GM06990 (cell line): ENCODE results near the gene ACTMAP.

ENCODE experiments used
- DNase-seq: peaks from one replicate; pipeline ENCODE4 v3.0.0-alpha.2; 2011; ENCODE audit not compliant: insufficient read length; ENCODE audit errors: extremely low read depth
- H3K27me3 ChIP-seq: replicated peaks from 2 replicates; pipeline ENCODE4 v1.6.0; 2011; ENCODE audit warnings: low read length; ENCODE audit not compliant: control insufficient read depth, insufficient read depth
- H3K36me3 ChIP-seq: 2 replicates; pipeline ENCODE4 v1.5.1; 2011; ENCODE audit warnings: low read length; ENCODE audit not compliant: control insufficient read depth, insufficient read depth
- H3K4me3 ChIP-seq: replicated peaks from 2 replicates; pipeline ENCODE4 v1.5.1; 2011; ENCODE audit warnings: low read depth, mild to moderate bottlenecking, control low read depth, low read length
- CTCF ChIP-seq: IDR thresholded peaks from 2 replicates; pipeline ENCODE4 v1.5.1; 2011; ENCODE audit warnings: low read length, control low read depth, mild to moderate bottlenecking, inconsistent platforms; ENCODE audit not compliant: insufficient read depth, poor library complexity, severe bottlenecking

Gene ACTMAP

DNA sequence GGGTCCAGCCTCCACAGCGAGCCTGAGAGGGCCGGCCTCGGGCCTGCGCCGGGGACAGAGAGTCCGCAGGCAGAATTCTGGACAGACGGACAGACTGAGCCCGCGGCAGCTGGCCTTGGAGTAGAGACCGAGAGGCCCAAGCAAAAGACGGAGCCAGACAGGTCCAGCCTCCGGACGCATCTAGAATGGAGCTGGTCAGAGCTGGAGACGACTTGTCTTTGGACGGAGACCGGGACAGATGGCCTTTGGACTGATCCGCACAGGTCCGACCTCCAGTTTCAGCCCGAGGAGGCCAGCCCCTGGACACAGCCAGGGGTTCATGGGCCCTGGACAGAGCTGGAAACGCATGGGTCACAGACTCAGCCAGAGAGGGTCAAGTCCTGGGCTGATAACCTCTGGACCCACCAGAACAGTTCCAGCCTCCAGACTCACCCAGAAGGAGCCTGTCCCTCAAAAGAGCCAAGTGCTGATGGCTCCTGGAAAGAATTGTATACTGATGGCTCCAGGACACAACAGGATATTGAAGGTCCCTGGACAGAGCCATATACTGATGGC is 32.9 kb downstream of the ACTMAP start:
- Histone ChIP-seq H3K4me3 (peak overlapping the region; percentile 82), H3K36me3 (no peaks in the 10 kb centered on the region; the same call in none of the 2 replicates), H3K27me3 (no peaks in the 10 kb centered on the region)
- TF ChIP-seq CTCF, result no peak
- no peak for DNase-seq

DNA sequence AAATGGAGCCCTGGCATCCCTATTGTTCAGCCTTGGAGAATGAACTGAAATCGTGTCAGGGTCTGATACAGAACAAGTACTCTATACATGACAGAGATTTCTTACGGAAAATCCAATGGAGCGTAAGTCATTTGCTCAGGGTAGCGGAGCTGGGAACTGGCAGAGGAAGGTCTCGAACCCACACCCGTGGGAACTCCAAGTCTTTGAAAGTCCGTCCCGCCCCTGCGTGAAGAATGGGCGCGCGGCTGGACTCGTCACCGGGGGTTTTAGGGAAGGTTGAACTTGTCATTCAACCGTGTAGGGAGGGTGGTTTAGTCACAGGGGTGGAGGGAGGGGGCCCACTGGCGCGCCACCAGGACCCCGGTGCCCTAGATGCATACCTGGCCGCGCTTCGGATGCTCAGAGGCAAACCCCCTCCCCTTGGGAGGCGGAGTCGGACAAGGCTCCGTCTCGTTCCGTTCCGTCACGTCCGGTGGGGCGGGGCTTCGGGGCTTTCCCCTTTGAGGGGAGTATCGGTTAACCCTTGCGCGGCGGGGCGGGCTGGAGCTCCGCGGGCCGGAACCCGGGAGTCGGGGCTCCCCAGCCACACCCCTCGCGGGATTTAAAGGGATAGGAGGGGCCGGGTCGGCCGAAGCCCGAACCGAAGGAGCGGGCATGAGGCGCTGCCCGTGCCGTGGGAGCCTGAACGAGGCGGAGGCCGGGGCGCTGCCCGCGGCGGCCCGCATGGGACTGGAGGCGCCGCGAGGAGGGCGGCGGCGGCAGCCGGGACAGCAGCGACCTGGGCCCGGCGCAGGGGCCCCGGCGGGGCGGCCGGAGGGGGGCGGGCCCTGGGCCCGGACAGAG is 33.6 kb downstream of the ACTMAP start, which contains the start of the genes COQ8B and ITPKC:
Gene COQ8B, minus strand, starts transcription at position 405 of the 843 bp plus-strand sequence. CDS start 2,254 bp downstream, outside the sequence.
Gene ITPKC, plus strand, starts transcription at position 631 of the 843 bp plus-strand sequence. Its CDS starts 24 bp downstream, at position 655.
- Histone ChIP-seq H3K27me3 (no peaks in the 10 kb centered on the region), H3K36me3 (no peaks in the 10 kb centered on the region; the same call in none of the 2 replicates), H3K4me3 (peak within 1 kb of the TSS; percentile 82)
- peak; percentile 95 for DNase-seq
- no peak for TF ChIP-seq CTCF

- Histone ChIP-seq H3K27me3 (no peaks in the 10 kb centered on the region), H3K4me3 (peak overlapping the region; percentile 82), H3K36me3 (no peaks in the 10 kb centered on the region; the same call in none of the 2 replicates)
- peak; percentile 68 for DNase-seq
- TF ChIP-seq CTCF, result no peak
Observed at GRCh38 chr19:40716031-40716481, 34.2 kb downstream of the ACTMAP start.

GRCh38 chr19:40714441-40715299 is 35.6 kb downstream of the ACTMAP start:
- peak overlapping the region; percentile 82 for H3K4me3 ChIP-seq
- no peak for TF ChIP-seq CTCF
- H3K27me3 ChIP-seq, result no peaks in the 10 kb centered on the region
- peak; percentile 92 for DNase-seq
- H3K36me3 ChIP-seq, result peaks cover 2% of the 10 kb centered on the region

DNA sequence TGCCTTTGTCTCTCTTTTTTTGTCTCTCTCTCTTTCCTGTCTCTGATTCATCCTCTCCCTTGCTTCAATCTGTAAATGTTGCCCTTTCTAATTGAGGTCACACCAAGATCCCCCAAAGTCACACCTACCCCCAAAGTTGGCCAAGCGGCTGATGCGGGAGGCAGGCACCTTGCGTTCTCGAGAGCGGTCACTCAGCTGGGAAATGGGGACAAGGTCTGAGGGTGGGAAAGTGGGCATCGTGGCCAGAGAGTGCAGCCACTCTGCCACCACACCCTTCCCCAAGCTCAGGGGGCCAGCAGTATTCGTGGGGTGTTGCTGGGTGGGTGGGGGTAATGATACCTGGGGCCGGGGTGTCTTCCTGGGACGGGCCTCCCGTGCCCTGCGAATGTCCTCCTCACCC is 36.3 kb downstream of the ACTMAP start:
- no peaks in the 10 kb centered on the region for H3K27me3 ChIP-seq
- DNase-seq, result no peak
- no peak for TF ChIP-seq CTCF
- H3K36me3 ChIP-seq, result peaks cover 2% of the 10 kb centered on the region
- peak overlapping the region; percentile 82; the same call in 1 of the 2 replicates for H3K4me3 ChIP-seq
